ENCODE measurements around the gene HYAL4.
A peak's percentile ranks its signal among the peaks of the same experiment; 100 is the strongest.

HYAL4 gene

GRCh38 chr7:123844712-123845219 lies at the start of gene HYAL4:
Gene HYAL4 (plus strand): TSS chr7:123845169. CDS start chr7:123868274, 23,105 bp downstream.
- DNase-seq (ENCODE audit: low read depth) = no peak
- TF ChIP-seq, protein P1, sequence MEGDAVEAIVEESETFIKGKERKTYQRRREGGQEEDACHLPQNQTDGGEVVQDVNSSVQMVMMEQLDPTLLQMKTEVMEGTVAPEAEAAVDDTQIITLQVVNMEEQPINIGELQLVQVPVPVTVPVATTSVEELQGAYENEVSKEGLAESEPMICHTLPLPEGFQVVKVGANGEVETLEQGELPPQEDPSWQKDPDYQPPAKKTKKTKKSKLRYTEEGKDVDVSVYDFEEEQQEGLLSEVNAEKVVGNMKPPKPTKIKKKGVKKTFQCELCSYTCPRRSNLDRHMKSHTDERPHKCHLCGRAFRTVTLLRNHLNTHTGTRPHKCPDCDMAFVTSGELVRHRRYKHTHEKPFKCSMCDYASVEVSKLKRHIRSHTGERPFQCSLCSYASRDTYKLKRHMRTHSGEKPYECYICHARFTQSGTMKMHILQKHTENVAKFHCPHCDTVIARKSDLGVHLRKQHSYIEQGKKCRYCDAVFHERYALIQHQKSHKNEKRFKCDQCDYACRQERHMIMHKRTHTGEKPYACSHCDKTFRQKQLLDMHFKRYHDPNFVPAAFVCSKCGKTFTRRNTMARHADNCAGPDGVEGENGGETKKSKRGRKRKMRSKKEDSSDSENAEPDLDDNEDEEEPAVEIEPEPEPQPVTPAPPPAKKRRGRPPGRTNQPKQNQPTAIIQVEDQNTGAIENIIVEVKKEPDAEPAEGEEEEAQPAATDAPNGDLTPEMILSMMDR (IDR thresholded peaks at IDR 0.05; ENCODE audit: low read length, missing control alignments) = no peak
- H3K4me3 ChIP-seq (replicated peaks; ENCODE audit: low read depth, low read length) = no peak within 1 kb of the TSS

DNA sequence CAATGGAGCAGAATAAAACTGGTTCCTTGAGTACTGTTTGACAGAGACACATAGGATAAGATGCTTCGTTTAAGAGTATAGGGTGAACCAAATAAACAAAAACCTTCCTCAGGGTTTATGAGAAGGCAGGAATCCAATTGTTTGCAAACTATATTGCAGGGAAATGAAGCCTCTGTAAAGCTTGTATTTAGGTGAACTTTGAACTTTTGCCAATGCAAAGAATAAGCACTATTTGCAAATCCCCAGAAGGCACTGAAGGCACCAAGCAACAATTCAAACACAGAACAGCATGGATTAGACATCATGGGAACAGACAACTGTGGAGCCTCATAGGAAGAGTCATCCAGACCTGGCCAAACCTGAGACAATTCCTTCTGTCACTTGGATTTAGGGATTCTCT lies 49.1 kb upstream of the HYAL4 start:
- DNase-seq (ENCODE audit: low read depth) = no peak
- TF ChIP-seq, protein P1 (IDR thresholded peaks at IDR 0.05; ENCODE audit: low read length, missing control alignments) = no peak

GRCh38 chr7:123796568-123796967 lies 48.4 kb upstream of the HYAL4 start:
- H3K4me3 ChIP-seq (replicated peaks; ENCODE audit: low read depth, low read length) = no peak overlapping the region
- DNase-seq (ENCODE audit: low read depth) = no peak
- TF ChIP-seq, protein P1 (IDR thresholded peaks at IDR 0.05; ENCODE audit: low read length, missing control alignments) = no peak

More for the DNA sequence above, 49.1 kb upstream of the HYAL4 start:
- H3K4me3 ChIP-seq (replicated peaks; ENCODE audit: low read depth, low read length) = no peak overlapping the region

GRCh38 chr7:123797673-123798531 lies 47.1 kb upstream of the HYAL4 start:
- TF ChIP-seq, protein P1 (IDR thresholded peaks at IDR 0.05; ENCODE audit: low read length, missing control alignments) = peak; percentile 51
- no peak overlapping the region for H3K4me3 ChIP-seq (replicated peaks; ENCODE audit: low read depth, low read length)
- DNase-seq (ENCODE audit: low read depth) = peak; percentile 89

DNA sequence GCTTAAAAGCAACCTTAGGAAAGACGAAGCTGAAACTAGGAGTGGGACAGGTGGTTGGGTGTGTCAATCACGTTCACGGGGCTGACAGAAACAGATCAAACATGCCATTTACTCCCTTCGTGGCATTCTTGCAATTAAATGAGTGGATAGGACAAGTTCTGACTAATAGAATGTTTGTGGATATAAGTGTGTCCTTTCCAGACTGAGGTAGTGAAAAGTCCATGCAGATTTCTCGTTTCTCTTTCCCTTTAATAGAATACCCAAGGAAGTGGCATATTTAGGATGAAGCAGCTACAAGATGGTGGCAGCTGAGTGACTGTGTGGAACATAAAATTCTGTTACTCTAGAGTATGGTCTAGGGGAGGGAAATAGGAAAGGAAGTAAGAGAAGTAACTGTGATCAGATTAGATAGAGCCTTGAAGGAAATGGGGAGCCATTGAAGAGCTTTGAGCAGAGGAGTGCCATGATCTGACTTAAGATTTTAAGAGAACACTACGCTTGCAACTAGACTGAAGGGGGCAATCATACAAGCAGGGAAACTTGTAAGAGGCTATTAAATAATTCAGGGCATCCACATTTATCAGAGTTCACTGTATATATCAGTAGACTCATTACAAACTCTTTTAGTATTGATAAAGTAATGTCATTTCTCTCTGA lies 46.3 kb upstream of the HYAL4 start:
- no peak for DNase-seq (ENCODE audit: low read depth)
- TF ChIP-seq, protein P1 (IDR thresholded peaks at IDR 0.05; ENCODE audit: low read length, missing control alignments) = no peak
- H3K4me3 ChIP-seq (replicated peaks; ENCODE audit: low read depth, low read length) = no peak overlapping the region

DNA sequence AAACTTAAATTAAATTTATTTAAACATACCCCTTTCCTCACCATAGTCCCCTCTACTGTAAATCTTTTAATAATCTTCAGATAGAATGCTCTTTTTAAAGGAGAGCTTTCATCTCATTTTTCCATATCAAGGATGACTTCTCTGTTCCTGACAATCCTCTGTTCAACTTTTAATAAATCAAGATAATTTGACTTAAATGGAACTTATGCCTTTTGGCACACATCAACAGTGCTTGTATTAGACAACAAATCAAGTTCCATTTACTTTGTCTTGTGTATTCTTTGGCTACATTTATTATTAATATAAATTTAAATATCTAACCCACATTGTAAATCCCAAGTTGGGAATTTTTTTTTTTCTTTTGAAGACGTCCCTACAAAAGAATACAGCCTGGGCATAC lies 42.7 kb upstream of the HYAL4 start:
- TF ChIP-seq, protein P1 (IDR thresholded peaks at IDR 0.05; ENCODE audit: low read length, missing control alignments) = no peak
- H3K4me3 ChIP-seq (replicated peaks; ENCODE audit: low read depth, low read length) = no peak overlapping the region
- DNase-seq (ENCODE audit: low read depth) = no peak
